ENCODE results near the gene ARHGEF26. TPM values are rescaled to one million over a fixed set of nuclear protein-coding genes. Genes with fewer than 3 reads are reported as not detected.

ARHGEF26 gene
- total RNA-seq, 1 experiment from 2014 or later = not detected

DNA sequence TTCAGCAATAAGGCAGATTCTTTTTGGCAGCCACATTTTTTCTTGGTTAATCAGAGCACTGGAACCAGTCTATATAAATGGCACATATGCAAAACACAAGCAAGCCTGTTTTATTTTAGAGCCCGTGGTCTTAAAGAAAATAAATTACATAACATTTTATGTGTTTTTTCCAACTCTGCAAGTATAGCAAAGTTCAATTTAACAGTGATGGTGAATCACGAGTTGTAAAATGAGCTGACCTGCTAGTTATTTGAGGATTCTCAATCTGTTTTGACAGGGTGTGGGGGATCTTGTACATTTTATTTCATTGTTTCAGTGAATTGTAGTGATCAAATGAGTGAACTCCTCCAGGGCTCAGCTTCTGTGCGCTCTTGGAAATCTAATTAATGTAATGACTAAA is 2.7 kb downstream of the ARHGEF26 start:
- Histone ChIP-seq H3K4me2 (ENCODE audit: low read depth, low read length, poor library complexity, severe bottlenecking) (no peak overlapping the region), H3K79me2 (ENCODE audit: low read length) (no peaks in the 10 kb centered on the region), H3K36me3 (ENCODE audit: insufficient read depth, low read length) (no peaks in the 10 kb centered on the region), H3K27ac (ENCODE audit: low read length) (no peak overlapping the region), H3K9ac (ENCODE audit: low read length) (no peak overlapping the region), H3K4me1 (ENCODE audit: low read length) (no peaks in the 10 kb centered on the region), H3K27me3 (ENCODE audit: low read length) (no peaks in the 10 kb centered on the region), H4K20me1 (ENCODE audit: insufficient read depth, low read depth, low read length) (no peaks in the 10 kb centered on the region), H3K9me2 (replicated peaks; ENCODE audit: insufficient read depth, low read length) (no peaks in the 10 kb centered on the region), H3K9me3 (ENCODE audit: low read length) (no peaks in the 10 kb centered on the region), H3K4me3 (ENCODE audit: low read length) (no peak overlapping the region), H2AFZ (ENCODE audit: low read length) (no peak overlapping the region)
- no peak for DNase-seq

GRCh38 chr3:154125378-154126030 is 4.3 kb downstream of the ARHGEF26 start:
- H3K36me3 ChIP-seq (ENCODE audit: insufficient read depth, low read length) = no peaks in the 10 kb centered on the region
- no peak overlapping the region for H3K4me2 ChIP-seq (ENCODE audit: low read depth, low read length, poor library complexity, severe bottlenecking)
- no peaks in the 10 kb centered on the region for H3K9me3 ChIP-seq (ENCODE audit: low read length)
- no peak overlapping the region for H3K4me3 ChIP-seq (ENCODE audit: low read length)
- H3K9me2 ChIP-seq (replicated peaks; ENCODE audit: insufficient read depth, low read length) = no peaks in the 10 kb centered on the region
- no peak overlapping the region for H3K27ac ChIP-seq (ENCODE audit: low read length)
- no peaks in the 10 kb centered on the region for H4K20me1 ChIP-seq (ENCODE audit: insufficient read depth, low read depth, low read length)
- no peaks in the 10 kb centered on the region for H3K27me3 ChIP-seq (ENCODE audit: low read length)
- no peak overlapping the region for H2AFZ ChIP-seq (ENCODE audit: low read length)
- H3K9ac ChIP-seq (ENCODE audit: low read length) = no peak overlapping the region
- DNase-seq = no peak
- no peaks in the 10 kb centered on the region for H3K4me1 ChIP-seq (ENCODE audit: low read length)
- H3K79me2 ChIP-seq (ENCODE audit: low read length) = no peaks in the 10 kb centered on the region

- Histone ChIP-seq H3K9ac (ENCODE audit: low read length) (no peak overlapping the region), H2AFZ (ENCODE audit: low read length) (no peak overlapping the region), H3K4me3 (ENCODE audit: low read length) (no peak overlapping the region), H4K20me1 (ENCODE audit: insufficient read depth, low read depth, low read length) (no peaks in the 10 kb centered on the region), H3K4me1 (ENCODE audit: low read length) (no peaks in the 10 kb centered on the region), H3K9me2 (replicated peaks; ENCODE audit: insufficient read depth, low read length) (no peaks in the 10 kb centered on the region), H3K27me3 (ENCODE audit: low read length) (no peaks in the 10 kb centered on the region), H3K79me2 (ENCODE audit: low read length) (no peaks in the 10 kb centered on the region), H3K4me2 (ENCODE audit: low read depth, low read length, poor library complexity, severe bottlenecking) (no peak overlapping the region), H3K36me3 (ENCODE audit: insufficient read depth, low read length) (no peaks in the 10 kb centered on the region), H3K9me3 (ENCODE audit: low read length) (no peaks in the 10 kb centered on the region), H3K27ac (ENCODE audit: low read length) (no peak overlapping the region)
- no peak for DNase-seq
Observed at GRCh38 chr3:154126651-154127050, 5.5 kb downstream of the ARHGEF26 start.

GRCh38 chr3:154129625-154130024 is 8.4 kb downstream of the ARHGEF26 start:
- no peaks in the 10 kb centered on the region for H3K9me2 ChIP-seq (replicated peaks; ENCODE audit: insufficient read depth, low read length)
- H3K79me2 ChIP-seq (ENCODE audit: low read length) = no peaks in the 10 kb centered on the region
- H3K4me1 ChIP-seq (ENCODE audit: low read length) = no peaks in the 10 kb centered on the region
- no peak for DNase-seq
- no peaks in the 10 kb centered on the region for H3K9me3 ChIP-seq (ENCODE audit: low read length)
- no peak overlapping the region for H3K4me3 ChIP-seq (ENCODE audit: low read length)
- H3K36me3 ChIP-seq (ENCODE audit: insufficient read depth, low read length) = no peaks in the 10 kb centered on the region
- no peaks in the 10 kb centered on the region for H3K27me3 ChIP-seq (ENCODE audit: low read length)
- H4K20me1 ChIP-seq (ENCODE audit: insufficient read depth, low read depth, low read length) = no peaks in the 10 kb centered on the region
- H3K9ac ChIP-seq (ENCODE audit: low read length) = no peak overlapping the region
- H3K4me2 ChIP-seq (ENCODE audit: low read depth, low read length, poor library complexity, severe bottlenecking) = no peak overlapping the region
- H3K27ac ChIP-seq (ENCODE audit: low read length) = no peak overlapping the region
- H2AFZ ChIP-seq (ENCODE audit: low read length) = no peak overlapping the region

GRCh38 chr3:154130540-154130939 is 9.3 kb downstream of the ARHGEF26 start:
- DNase-seq = no peak
- Histone ChIP-seq H3K9me3 (ENCODE audit: low read length) (no peaks in the 10 kb centered on the region), H3K27me3 (ENCODE audit: low read length) (no peaks in the 10 kb centered on the region), H3K4me3 (ENCODE audit: low read length) (no peak overlapping the region), H3K79me2 (ENCODE audit: low read length) (no peaks in the 10 kb centered on the region), H3K36me3 (ENCODE audit: insufficient read depth, low read length) (no peaks in the 10 kb centered on the region), H3K9me2 (replicated peaks; ENCODE audit: insufficient read depth, low read length) (no peaks in the 10 kb centered on the region), H3K4me1 (ENCODE audit: low read length) (no peaks in the 10 kb centered on the region), H3K9ac (ENCODE audit: low read length) (no peak overlapping the region), H3K27ac (ENCODE audit: low read length) (no peak overlapping the region), H4K20me1 (ENCODE audit: insufficient read depth, low read depth, low read length) (no peaks in the 10 kb centered on the region), H3K4me2 (ENCODE audit: low read depth, low read length, poor library complexity, severe bottlenecking) (no peak overlapping the region), H2AFZ (ENCODE audit: low read length) (no peak overlapping the region)

DNA sequence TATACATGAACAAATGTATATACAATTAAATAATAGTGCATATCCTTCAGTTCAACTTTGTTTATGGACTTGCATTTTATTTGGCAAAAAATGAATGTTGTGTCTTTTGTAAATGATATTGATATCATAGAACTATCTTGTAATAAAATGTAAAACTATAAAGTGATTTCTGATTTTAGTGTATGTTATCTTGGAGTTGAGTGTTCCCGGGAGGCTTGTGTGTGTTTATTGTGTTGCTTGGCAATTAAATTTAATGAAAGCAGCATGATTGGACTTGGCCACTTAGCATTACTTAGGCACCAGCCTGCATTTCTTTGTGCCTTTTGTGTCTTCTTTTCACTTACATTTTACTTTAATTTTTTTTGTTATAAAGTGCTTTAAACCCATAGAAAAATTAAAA is 10.6 kb downstream of the ARHGEF26 start:
- H3K9ac ChIP-seq (ENCODE audit: low read length) = no peak overlapping the region
- no peak overlapping the region for H3K4me3 ChIP-seq (ENCODE audit: low read length)
- no peaks in the 10 kb centered on the region for H3K9me2 ChIP-seq (replicated peaks; ENCODE audit: insufficient read depth, low read length)
- no peak overlapping the region for H2AFZ ChIP-seq (ENCODE audit: low read length)
- no peaks in the 10 kb centered on the region for H4K20me1 ChIP-seq (ENCODE audit: insufficient read depth, low read depth, low read length)
- H3K27ac ChIP-seq (ENCODE audit: low read length) = no peak overlapping the region
- H3K36me3 ChIP-seq (ENCODE audit: insufficient read depth, low read length) = no peaks in the 10 kb centered on the region
- no peaks in the 10 kb centered on the region for H3K9me3 ChIP-seq (ENCODE audit: low read length)
- no peaks in the 10 kb centered on the region for H3K27me3 ChIP-seq (ENCODE audit: low read length)
- no peaks in the 10 kb centered on the region for H3K4me1 ChIP-seq (ENCODE audit: low read length)
- no peak overlapping the region for H3K4me2 ChIP-seq (ENCODE audit: low read depth, low read length, poor library complexity, severe bottlenecking)
- H3K79me2 ChIP-seq (ENCODE audit: low read length) = no peaks in the 10 kb centered on the region
- DNase-seq = no peak

DNA sequence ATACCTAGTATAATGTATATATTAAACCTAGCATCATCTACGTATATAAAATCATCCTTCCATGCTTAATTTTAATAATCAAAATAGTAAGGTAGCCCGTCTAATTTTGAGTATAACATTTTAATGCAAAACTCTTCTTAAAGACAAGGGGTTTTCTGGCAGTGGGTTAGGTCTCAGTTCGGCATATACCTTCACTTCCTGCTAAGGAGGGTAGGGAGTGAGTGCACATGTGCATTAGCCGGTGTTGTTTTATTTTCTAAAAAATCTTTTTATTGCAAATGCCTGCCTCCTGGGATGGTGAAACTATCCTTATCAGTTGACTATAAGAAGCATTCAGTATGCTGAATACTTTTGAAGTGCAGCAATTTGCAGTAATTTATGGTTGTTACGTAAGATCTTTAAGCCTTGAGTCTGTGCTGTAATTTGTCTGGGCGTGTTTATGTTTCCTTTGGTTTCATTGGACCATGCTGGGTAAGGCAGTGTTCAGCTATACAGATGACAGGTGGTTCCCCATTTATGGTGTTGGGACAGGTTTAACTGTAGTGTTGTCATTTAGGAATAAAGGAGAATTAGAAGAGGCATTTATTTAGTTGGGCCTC is 11.7 kb downstream of the ARHGEF26 start:
- H3K4me2 ChIP-seq (ENCODE audit: low read depth, low read length, poor library complexity, severe bottlenecking) = no peak overlapping the region
- H3K9ac ChIP-seq (ENCODE audit: low read length) = no peak overlapping the region

DNA sequence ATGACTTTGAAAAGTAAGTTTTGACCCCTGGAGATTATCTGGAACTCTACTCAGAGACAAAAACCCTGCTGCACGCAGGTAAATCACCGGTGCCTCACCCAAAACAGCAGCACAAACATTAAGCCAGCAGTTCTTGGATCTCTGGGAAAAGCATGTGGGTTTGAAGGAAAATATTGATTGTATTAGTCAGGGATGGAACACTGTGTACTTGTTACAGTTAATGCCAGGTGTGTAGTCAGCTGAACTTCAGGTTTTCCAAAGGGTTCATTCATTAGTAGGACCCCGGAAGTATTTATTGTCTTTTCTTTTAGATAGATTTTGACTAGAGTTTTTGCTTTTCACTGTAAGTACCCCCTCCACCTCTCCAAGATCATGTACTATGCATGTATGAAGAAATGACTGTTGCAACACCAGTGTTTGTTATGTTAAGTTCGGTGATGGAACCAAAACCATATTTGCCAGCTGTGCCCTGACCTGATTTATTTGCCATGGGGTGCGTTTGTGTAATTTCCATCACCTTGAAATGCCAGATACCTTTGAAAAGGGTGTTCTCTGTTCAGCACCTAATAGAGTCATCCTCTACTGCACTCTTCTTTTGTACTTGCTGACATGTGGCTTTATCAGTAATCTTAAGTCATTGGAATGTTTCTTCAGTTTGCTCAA is 14.5 kb downstream of the ARHGEF26 start:
- no peak overlapping the region for H3K4me3 ChIP-seq (ENCODE audit: low read length)
- H2AFZ ChIP-seq (ENCODE audit: low read length) = no peak overlapping the region
- no peak overlapping the region for H3K4me2 ChIP-seq (ENCODE audit: low read depth, low read length, poor library complexity, severe bottlenecking)
- no peak overlapping the region for H3K27ac ChIP-seq (ENCODE audit: low read length)
- no peaks in the 10 kb centered on the region for H4K20me1 ChIP-seq (ENCODE audit: insufficient read depth, low read depth, low read length)
- DNase-seq = no peak
- H3K36me3 ChIP-seq (ENCODE audit: insufficient read depth, low read length) = no peaks in the 10 kb centered on the region
- no peaks in the 10 kb centered on the region for H3K9me2 ChIP-seq (replicated peaks; ENCODE audit: insufficient read depth, low read length)
- H3K9ac ChIP-seq (ENCODE audit: low read length) = no peak overlapping the region
- H3K9me3 ChIP-seq (ENCODE audit: low read length) = no peaks in the 10 kb centered on the region
- no peaks in the 10 kb centered on the region for H3K27me3 ChIP-seq (ENCODE audit: low read length)
- no peaks in the 10 kb centered on the region for H3K79me2 ChIP-seq (ENCODE audit: low read length)
- no peaks in the 10 kb centered on the region for H3K4me1 ChIP-seq (ENCODE audit: low read length)

More for the DNA sequence above, 11.7 kb downstream of the ARHGEF26 start:
- Histone ChIP-seq H4K20me1 (ENCODE audit: insufficient read depth, low read depth, low read length) (no peaks in the 10 kb centered on the region), H3K36me3 (ENCODE audit: insufficient read depth, low read length) (no peaks in the 10 kb centered on the region), H3K4me3 (ENCODE audit: low read length) (no peak overlapping the region), H3K79me2 (ENCODE audit: low read length) (no peaks in the 10 kb centered on the region), H3K9me3 (ENCODE audit: low read length) (no peaks in the 10 kb centered on the region), H3K9me2 (replicated peaks; ENCODE audit: insufficient read depth, low read length) (no peaks in the 10 kb centered on the region), H3K4me1 (ENCODE audit: low read length) (no peaks in the 10 kb centered on the region), H3K27ac (ENCODE audit: low read length) (no peak overlapping the region), H2AFZ (ENCODE audit: low read length) (no peak overlapping the region), H3K27me3 (ENCODE audit: low read length) (no peaks in the 10 kb centered on the region)
- DNase-seq = no peak
